K562 (cell line): ENCODE measurements around the gene FJX1. TPM values are rescaled to one million over a fixed set of nuclear protein-coding genes. Genes with fewer than 3 reads are reported as not detected.

Source experiments
- ATF4 ChIP-seq: fragments of 450-650 bp; formaldehyde crosslinking; IDR thresholded peaks from 2 replicates; pipeline ENCODE4 v1.4.0; 2022; ENCODE audit warnings: mild to moderate bottlenecking, moderate library complexity
- BDP1 ChIP-seq: IDR thresholded peaks from 3 replicates; pipeline ENCODE4 v1.6.1; 2011; ENCODE audit not compliant: insufficient read length, insufficient read depth
- CBFA2T3 ChIP-seq: fragments of 450-650 bp; IDR thresholded peaks from 2 replicates; pipeline ENCODE4 v1.6.1; 2017
- CHAMP1 ChIP-seq: fragments of 450-650 bp; IDR thresholded peaks from 2 replicates; pipeline ENCODE4 v1.6.1; 2016; ENCODE audit warnings: mild to moderate bottlenecking
- HBP1 ChIP-seq: fragments of 450-650 bp; formaldehyde crosslinking; IDR thresholded peaks from 2 replicates; pipeline ENCODE4 v1.4.0; 2022; ENCODE audit warnings: missing genetic modification characterization
- KDM2B ChIP-seq: fragments of 250-450 bp; sonication (Bioruptor Pico); IDR thresholded peaks from 2 replicates; pipeline ENCODE4 v1.8.0; 2021; ENCODE audit warnings: mild to moderate bottlenecking, moderate library complexity
- RBM17 ChIP-seq: fragments of 200-400 bp; formaldehyde crosslinking; IDR thresholded peaks from 2 replicates; pipeline ENCODE4 v1.6.1; 2017; ENCODE audit warnings: low read depth, mild to moderate bottlenecking, low read length, borderline replicate concordance
- SAFB2 ChIP-seq: fragments of 200-400 bp; formaldehyde crosslinking; IDR thresholded peaks from 2 replicates; pipeline ENCODE4 v1.6.1; 2018; ENCODE audit warnings: borderline replicate concordance, low read length, low read depth, moderate library complexity; ENCODE audit not compliant: severe bottlenecking
- SMARCA5 ChIP-seq: fragments of 450-650 bp; IDR thresholded peaks from 2 replicates; pipeline ENCODE4 v1.6.1; 2016
- THRB ChIP-seq: fragments of 450-650 bp; formaldehyde crosslinking; conservative IDR thresholded peaks from 2 replicates; pipeline ENCODE4 v1.4.0; 2022; ENCODE audit warnings: mild to moderate bottlenecking, missing genetic modification characterization
- U2AF2 ChIP-seq: fragments of 200-400 bp; formaldehyde crosslinking; optimal IDR thresholded peaks from 2 replicates; pipeline ENCODE3; 2017; ENCODE audit warnings: low read depth, mild to moderate bottlenecking, low read length
- YY1 ChIP-seq, 3 experiments: IDR thresholded peaks; 2 replicates each; pipeline ENCODE4 v1.6.1; 2011; ENCODE audit warnings: low read length in 2 of 3, mild to moderate bottlenecking in 2 of 3, moderate library complexity in 2 of 3, borderline replicate concordance in 1 of 3, control low read depth in 1 of 3, low read depth in 1 of 3; ENCODE audit not compliant: insufficient read depth in 3 of 3, insufficient replicate concordance in 2 of 3, control insufficient read depth in 1 of 3, insufficient read length in 1 of 3; ENCODE audit errors: extremely low read depth in 1 of 3
- ZFP36 ChIP-seq: fragments of 150-350 bp; IDR thresholded peaks from 2 replicates; pipeline ENCODE4 v1.6.1; 2018; ENCODE audit warnings: low read length, low read depth; ENCODE audit not compliant: partially characterized antibody
- ZNF174 ChIP-seq: fragments of 250-450 bp; sonication (Bioruptor Pico); IDR thresholded peaks from 2 replicates; pipeline ENCODE4 v1.4.0; 2020; ENCODE audit warnings: mild to moderate bottlenecking
- ZNF444 ChIP-seq: fragments of 250-450 bp; sonication (Bioruptor Pico); IDR thresholded peaks from 2 replicates; pipeline ENCODE4 v1.4.0; 2020; ENCODE audit warnings: mild to moderate bottlenecking, moderate library complexity
- ZNF518B ChIP-seq: fragments of 250-450 bp; sonication (Bioruptor Pico); IDR thresholded peaks from 2 replicates; pipeline ENCODE4 v1.5.0; 2021; ENCODE audit warnings: mild to moderate bottlenecking, moderate library complexity
- ZNF79 ChIP-seq: fragments of 250-450 bp; sonication (Bioruptor Pico); IDR thresholded peaks from 2 replicates; pipeline ENCODE4 v1.4.0; 2020; ENCODE audit warnings: low read depth, mild to moderate bottlenecking, moderate library complexity
- polyA plus RNA-seq, 8 experiments: library from polyadenylated mRNA; depleted of rRNA in 4 of 8; stranded (reverse) in 5 of 8; unstranded in 3 of 8; fragments of >200 nt; fragmentation: Nextera tagmentation in 2 of 8; fragmentation: Illumina TruSeq in 1 of 8; extraction: Ambion mirVana in 2 of 8; extraction: Trizol in 1 of 8; gene quantifications; 2 replicates each; pipeline versions ENCODE4 v1.2.1 to v1.2.3, GENCODE V29; 2011 to 2014; ENCODE audit warnings: inconsistent platforms in 1 of 8, missing spikeins in 1 of 8
- total RNA-seq, 7 experiments: library from RNA; depleted of rRNA in 6 of 7; stranded (reverse); fragments of >200 nt in 6 of 7; fragmentation: Illumina TruSeq in 2 of 7; extraction: Trizol in 2 of 7; gene quantifications; 2 replicates each; pipeline versions ENCODE4 v1.2.1 to v1.2.3, GENCODE V29; 2011 to 2021; ENCODE audit warnings: low replicate concordance in 1 of 7

FJX1 gene
- total and polyA plus RNA-seq, 9 of the 15 experiments (the other 6 are each of a cell fraction or from before 2014, with no cell fraction given): 0.10 to 2.7 (median 0.72) TPM

- TF ChIP-seq HBP1 (CRISPR knock-in tag) (peak; percentile 85; the same call in 1 of the 2 replicates), ZNF79 (CRISPR knock-in tag) (0 out of 2 replicates have a peak, but pooled peaks have one; percentile 22), ZNF518B (CRISPR knock-in tag) (no peak), U2AF2 (no peak), THRB (CRISPR knock-in tag) (no peak), SAFB2 (no peak), CHAMP1 (no peak), BDP1 (no peak), ZNF444 (no peak), ZFP36 (no peak), ATF4 (CRISPR knock-in tag) (no peak), SMARCA5 (no peak), RBM17 (no peak), ZNF174 (CRISPR knock-in tag) (no peak), CBFA2T3 (peak; percentile 31), YY1 (IDR thresholded peaks at IDR 0.05; ENCODE audit: borderline replicate concordance in 1 of 3, control insufficient read depth in 1 of 3, extremely low read depth in 1 of 3, insufficient read depth in 3 of 3, insufficient read length in 1 of 3, insufficient replicate concordance in 2 of 3, low read depth in 1 of 3, low read length in 2 of 3) (peak in 1 of 3 experiments; percentile 81), KDM2B (CRISPR knock-in tag) (no peak)
These were observed 44.6 kb downstream of the FJX1 start, which contains the start of gene TRIM44 (continued) for GRCh38 chr11:35662649-35663407.
